H1 (cell line): ENCODE data around the gene IP6K1. TPM values are rescaled to one million over a fixed set of nuclear protein-coding genes. Genes with fewer than 3 reads are reported as not detected.

Experiments used
- CTCF ChIA-PET: fragments of 300-600 bp; sonication (Branson Sonifier 250); formaldehyde crosslinking; loops from one replicate; lab custom pipeline; 2021; ENCODE audit not compliant: partially characterized antibody; lab: Charles Lee
- POLR2A ChIA-PET: fragments of 300-600 bp; sonication (Branson Sonifier 250); formaldehyde crosslinking; loops from one replicate; lab custom pipeline; 2021; ENCODE audit warnings: inconsistent platforms; ENCODE audit not compliant: partially characterized antibody; lab: Charles Lee
- DNase-seq, 2 experiments: peaks; one replicate each; pipeline versions ENCODE4 v3.0.0 to v3.0.0-alpha.2; 2010 to 2022; ENCODE audit warnings: low spot score in 2 of 2, low read depth in 1 of 2, mixed read lengths in 1 of 2
- FAIRE-seq: peaks from 2 replicates; lab custom pipeline; 2011; peaks lifted over from hg19 to GRCh38; lab: Jason Lieb, UNC
- H2AFZ ChIP-seq: 2 replicates; pipeline ENCODE4 v1.8.1; 2012; ENCODE audit warnings: low read length, inconsistent platforms
- H2AK5ac ChIP-seq: 2 replicates; pipeline ENCODE4 v1.6.1; 2013; ENCODE audit warnings: low read depth, low read length
- H2BK120ac ChIP-seq: replicated peaks from 2 replicates; pipeline ENCODE3; 2013; ENCODE audit warnings: low read depth, low read length, inconsistent platforms
- H2BK12ac ChIP-seq: 2 replicates; pipeline ENCODE4 v1.6.1; 2013; ENCODE audit warnings: low read depth, low read length
- H2BK15ac ChIP-seq: 2 replicates; pipeline ENCODE4 v1.6.1; 2013; ENCODE audit warnings: low read length
- H2BK20ac ChIP-seq: 2 replicates; pipeline ENCODE4 v1.6.1; 2013; ENCODE audit warnings: low read length
- H2BK5ac ChIP-seq: 2 replicates; pipeline ENCODE4 v1.6.1; 2013; ENCODE audit warnings: low read depth, low read length
- H3K14ac ChIP-seq: 2 replicates; pipeline ENCODE4 v1.6.1; 2013; ENCODE audit warnings: inconsistent platforms; ENCODE audit not compliant: insufficient read length
- H3K18ac ChIP-seq: 2 replicates; pipeline ENCODE4 v1.6.1; 2013; ENCODE audit warnings: low read length; ENCODE audit errors: extremely low read depth
- H3K23ac ChIP-seq: 2 replicates; pipeline ENCODE4 v1.6.1; 2013; ENCODE audit warnings: inconsistent platforms; ENCODE audit not compliant: insufficient read length
- H3K23me2 ChIP-seq: 2 replicates; pipeline ENCODE4 v1.6.1; 2013; ENCODE audit warnings: low read depth, low read length
- H3K27ac ChIP-seq: 2 replicates; pipeline ENCODE4 v1.6.1; 2011; ENCODE audit warnings: low read depth, low read length, inconsistent platforms
- H3K27me3 ChIP-seq, 4 experiments: replicated peaks in 1 of 4; 1 replicate in 1 of 4; 2 replicates in 3 of 4; pipeline versions ENCODE4 v1.6.1 to v1.8.1; 2011 to 2013; ENCODE audit warnings: low read length in 3 of 4, mild to moderate bottlenecking in 3 of 4, inconsistent platforms in 2 of 4, mixed read lengths in 2 of 4, moderate library complexity in 1 of 4; ENCODE audit not compliant: control insufficient read depth in 3 of 4, insufficient read depth in 3 of 4; ENCODE audit errors: extremely low read depth in 1 of 4
- H3K36me3 ChIP-seq, 4 experiments: 2 replicates each; pipeline versions ENCODE4 v1.6.1 to v1.8.1; 2011 to 2013; ENCODE audit warnings: mild to moderate bottlenecking in 4 of 4, low read length in 3 of 4, moderate library complexity in 2 of 4, control low read depth in 1 of 4, inconsistent platforms in 1 of 4; ENCODE audit not compliant: insufficient read depth in 4 of 4, control insufficient read depth in 2 of 4
- H3K4ac ChIP-seq: replicated peaks from 2 replicates; pipeline ENCODE3; 2013; ENCODE audit warnings: low read length, low read depth, mixed read lengths, inconsistent platforms; ENCODE audit not compliant: insufficient read length
- H3K4me1 ChIP-seq, 4 experiments: replicated peaks in 1 of 4; 1 replicate in 1 of 4; 2 replicates in 3 of 4; pipeline versions ENCODE4 v1.6.1 to v1.8.1; 2011 to 2013; ENCODE audit warnings: low read length in 3 of 4, inconsistent platforms in 2 of 4, mixed read lengths in 1 of 4; ENCODE audit not compliant: insufficient read depth in 4 of 4, control insufficient read depth in 3 of 4
- H3K4me2 ChIP-seq, 2 experiments: 2 replicates each; pipeline versions ENCODE4 v1.6.1 to v1.8.1; 2011 to 2013; ENCODE audit warnings: low read depth in 2 of 2, low read length in 2 of 2, control low read depth in 1 of 2, inconsistent platforms in 1 of 2, mild to moderate bottlenecking in 1 of 2; ENCODE audit not compliant: insufficient read depth in 1 of 2
- H3K4me3 ChIP-seq, 4 experiments: fragments of 200-600, 300-600 bp in 1 of 4; sonication (generic), shearing (Covaris generic), sonication (Bioruptor Twin) in 1 of 4; 2 replicates each; pipeline versions ENCODE4 v1.5.1 to v1.8.1; 2011 to 2016; ENCODE audit warnings: low read length in 4 of 4, low read depth in 3 of 4, control low read depth in 2 of 4, inconsistent platforms in 2 of 4, mild to moderate bottlenecking in 2 of 4, mixed read lengths in 1 of 4, moderate library complexity in 1 of 4; ENCODE audit not compliant: insufficient read depth in 2 of 4; ENCODE audit errors: extremely low read depth in 1 of 4
- H3K56ac ChIP-seq: replicated peaks from 2 replicates; pipeline ENCODE3; 2013; ENCODE audit warnings: low read depth, mild to moderate bottlenecking, mixed read lengths, low read length, inconsistent platforms; ENCODE audit not compliant: insufficient read length
- H3K79me1 ChIP-seq: 2 replicates; pipeline ENCODE4 v1.6.1; 2013; ENCODE audit warnings: low read depth, low read length, control low read depth
- H3K79me2 ChIP-seq, 2 experiments: 2 replicates each; pipeline versions ENCODE4 v1.6.1 to v1.8.1; 2012 to 2013; ENCODE audit warnings: low read length in 2 of 2, mild to moderate bottlenecking in 2 of 2, inconsistent platforms in 1 of 2; ENCODE audit not compliant: insufficient read depth in 2 of 2, control insufficient read depth in 1 of 2
- H3K9ac ChIP-seq, 4 experiments: replicated peaks in 1 of 4; 1 replicate in 1 of 4; 2 replicates in 3 of 4; pipeline versions ENCODE4 v1.6.1 to v1.8.1; 2011 to 2013; ENCODE audit warnings: low read depth in 3 of 4, low read length in 3 of 4, control low read depth in 2 of 4, mild to moderate bottlenecking in 2 of 4, moderate library complexity in 2 of 4, inconsistent platforms in 1 of 4; ENCODE audit errors: extremely low read depth in 1 of 4
- H3K9me3 ChIP-seq, 2 experiments: 2 replicates each; pipeline versions ENCODE4 v1.6.1 to v1.8.1; 2012 to 2013; ENCODE audit warnings: mild to moderate bottlenecking in 2 of 2, moderate library complexity in 2 of 2, control low read depth in 1 of 2, inconsistent platforms in 1 of 2, low read depth in 1 of 2, low read length in 1 of 2, mixed read lengths in 1 of 2; ENCODE audit not compliant: insufficient read depth in 2 of 2
- H4K20me1 ChIP-seq, 2 experiments: replicated peaks in 1 of 2; 2 replicates each; pipeline versions ENCODE3 to v1.8.1; 2011 to 2013; ENCODE audit warnings: inconsistent platforms in 2 of 2, low read length in 2 of 2, mild to moderate bottlenecking in 1 of 2; ENCODE audit not compliant: insufficient read depth in 2 of 2, control insufficient read depth in 1 of 2
- H4K5ac ChIP-seq: 2 replicates; pipeline ENCODE4 v1.6.1; 2013; ENCODE audit warnings: low read length, low read depth, mixed read lengths, inconsistent platforms; ENCODE audit not compliant: insufficient read length
- H4K8ac ChIP-seq: 2 replicates; pipeline ENCODE4 v1.8.0; 2013; ENCODE audit warnings: mild to moderate bottlenecking, moderate library complexity, low read length, inconsistent platforms; ENCODE audit not compliant: insufficient read depth; ENCODE audit errors: extremely low read depth
- H4K91ac ChIP-seq: replicated peaks from 2 replicates; pipeline ENCODE3; 2013; ENCODE audit warnings: low read length, mixed read lengths, inconsistent platforms; ENCODE audit not compliant: insufficient read length
- POLR2AphosphoS5 ChIP-seq: IDR thresholded peaks from 2 replicates; pipeline ENCODE4 v1.6.1; 2011; ENCODE audit warnings: low read depth, low read length
- RFX5 ChIP-seq: IDR thresholded peaks from 2 replicates; pipeline ENCODE4 v1.6.1; 2011; ENCODE audit warnings: low read depth, low read length, improper control_type of control experiment, borderline replicate concordance
- WGBS, 2 experiments: shearing (Covaris generic) in 1 of 2; methylation state at CpG; one replicate each; pipeline versions ENCODE4 v1.1.6 to v1.1.7; 2013 to 2015; ENCODE audit warnings: low lambda C conversion rate in 2 of 2, mixed read lengths in 2 of 2, inconsistent platforms in 1 of 2, low coverage in 1 of 2, missing lambda C conversion rate in 1 of 2; ENCODE audit not compliant: insufficient replicate concordance in 2 of 2, insufficient coverage in 1 of 2, insufficient read length in 1 of 2; ENCODE audit errors: extremely low coverage in 1 of 2, missing lambda C conversion rate in 1 of 2; 5-methylcytosine and 5-hydroxymethylcytosine counted together
- polyA plus RNA-seq, 7 experiments: library from polyadenylated mRNA; depleted of rRNA in 3 of 7; stranded (reverse) in 5 of 7; unstranded in 2 of 7; fragments of >200 nt in 5 of 7; fragments of 200-250 nt in 2 of 7; gene quantifications; 1 replicate in 5 of 7; 2 replicates in 1 of 7; 4 replicates in 1 of 7; pipeline versions ENCODE4 v1.2.1 to v1.2.3, GENCODE V29; 2011 to 2013; ENCODE audit warnings: missing spikeins in 2 of 7, mixed read lengths in 2 of 7
- total RNA-seq: library from RNA; stranded (reverse); fragmentation: NEBNext Ultra II Directional; extraction: Animal tissue kit (Norgen Biotek cat#: 25700); gene quantifications from 2 replicates; pipeline ENCODE4 v1.2.1, GENCODE V29; 2021

Gene IP6K1
- total and polyA plus RNA-seq, 2 of the 8 experiments (the other 6 are each of a cell fraction or from before 2014, with no cell fraction given) = 31.5 to 35.2 TPM

GRCh38 chr3:49781415-49782199, 4.7 kb downstream of the IP6K1 start:
- no peak overlapping the region for H2BK20ac ChIP-seq
- H3K14ac ChIP-seq = no peak overlapping the region
- WGBS, 2 experiments = 87% methylated on average over 5 of the region's 5 CpGs; no CpG with 5 or more reads in 1 of the 2 experiments
- H3K36me3 ChIP-seq = peaks cover 0 to 13% (median 3%) of the 10 kb centered on the region in 4 experiments; a peak in 5 of 8 replicates
- H2BK12ac ChIP-seq = no peak overlapping the region
- H4K91ac ChIP-seq = no peak overlapping the region
- H3K4me1 ChIP-seq = no peaks in the 10 kb centered on the region
- FAIRE-seq = no peak
- no peak overlapping the region for H3K18ac ChIP-seq
- no peaks in the 10 kb centered on the region for H3K9me3 ChIP-seq
- ChIA-PET POLR2A (interaction anchor here (0.7 to 1.2 kb wide), 4 partner anchors 9 to 318 kb away, joined by 3 read pairs; no protein-coding TSS in a partner anchor), CTCF (interaction anchor here (0.6 to 1.9 kb wide), 6 partner anchors 10 to 477 kb away, joined by 3 to 5 read pairs (median 3); no protein-coding TSS in a partner anchor)
- H4K8ac ChIP-seq = no peak overlapping the region
- H3K4me2 ChIP-seq = no peak overlapping the region
- no peak overlapping the region for H2BK120ac ChIP-seq
- peaks cover 0 to 71% of the 10 kb centered on the region in 2 experiments; a peak in 3 of 4 replicates for H3K79me2 ChIP-seq
- H3K56ac ChIP-seq = no peak overlapping the region
- peak overlapping the region in 1 of 4 experiments; percentile 15; a peak in 1 of 7 replicates for H3K9ac ChIP-seq
- H2AFZ ChIP-seq = no peak overlapping the region
- no peak overlapping the region for H4K5ac ChIP-seq
- H3K4ac ChIP-seq = no peak overlapping the region
- no peak overlapping the region for H3K4me3 ChIP-seq
- H3K23ac ChIP-seq = no peak overlapping the region
- peaks cover 20% of the 10 kb centered on the region for H3K79me1 ChIP-seq
- DNase-seq = no peak
- H3K27ac ChIP-seq = no peak overlapping the region
- no peak overlapping the region for H2BK5ac ChIP-seq
- peaks cover 5% of the 10 kb centered on the region; the same call in 1 of the 2 replicates for H3K23me2 ChIP-seq
- H3K27me3 ChIP-seq = no peaks in the 10 kb centered on the region
- H4K20me1 ChIP-seq = peaks cover 4 to 8% of the 10 kb centered on the region in 2 experiments
- H2AK5ac ChIP-seq = no peak overlapping the region
- H2BK15ac ChIP-seq = no peak overlapping the region
- TF ChIP-seq RFX5 = no peak
- TF ChIP-seq POLR2AphosphoS5 = no peak
